H9 (cell line): ENCODE results near the gene HHATL. TPM values are rescaled to one million over a fixed set of nuclear protein-coding genes. Genes with fewer than 3 reads are reported as not detected.

ENCODE experiments used
- DNase-seq: peaks from one replicate; pipeline ENCODE4 v3.0.0-alpha.2; 2017
- H2AFZ ChIP-seq: one replicate; pipeline ENCODE4 v1.6.1; 2013; ENCODE audit warnings: mild to moderate bottlenecking, low read length, control low read depth, moderate library complexity
- H2AK5ac ChIP-seq: 2 replicates; pipeline ENCODE4 v1.6.1; 2013; ENCODE audit warnings: low read length, control low read depth, mixed read lengths; ENCODE audit not compliant: insufficient read length
- H2BK120ac ChIP-seq: one replicate; pipeline ENCODE4 v1.6.1; 2013; ENCODE audit warnings: low read depth, mild to moderate bottlenecking, low read length, control low read depth, inconsistent platforms; ENCODE audit not compliant: poor library complexity, severe bottlenecking
- H2BK12ac ChIP-seq: 2 replicates; pipeline ENCODE4 v1.6.1; 2013; ENCODE audit warnings: low read length, control low read depth, mixed read lengths, low read depth; ENCODE audit not compliant: insufficient read length
- H2BK15ac ChIP-seq: 2 replicates; pipeline ENCODE4 v1.6.1; 2013; ENCODE audit warnings: low read depth, low read length, control low read depth
- H2BK20ac ChIP-seq: one replicate; pipeline ENCODE4 v1.6.1; 2013; ENCODE audit warnings: low read depth, mild to moderate bottlenecking, low read length, control low read depth, inconsistent platforms; ENCODE audit not compliant: poor library complexity, severe bottlenecking
- H2BK5ac ChIP-seq: 2 replicates; pipeline ENCODE4 v1.6.1; 2013; ENCODE audit warnings: low read length, control low read depth, mixed read lengths; ENCODE audit not compliant: insufficient read length
- H3K14ac ChIP-seq: 2 replicates; pipeline ENCODE4 v1.6.1; 2013; ENCODE audit warnings: low read length, control low read depth; ENCODE audit not compliant: insufficient read depth
- H3K18ac ChIP-seq: 2 replicates; pipeline ENCODE4 v1.6.1; 2013; ENCODE audit warnings: low read depth, mild to moderate bottlenecking, mixed read lengths, low read length, control low read depth; ENCODE audit not compliant: insufficient read length
- H3K23ac ChIP-seq: 2 replicates; pipeline ENCODE4 v1.6.1; 2013; ENCODE audit warnings: low read length, control low read depth, mixed read lengths, low read depth; ENCODE audit not compliant: insufficient read length
- H3K23me2 ChIP-seq: 2 replicates; pipeline ENCODE4 v1.6.1; 2013; ENCODE audit warnings: low read depth, mild to moderate bottlenecking, mixed read lengths, low read length, control low read depth; ENCODE audit not compliant: insufficient read length, poor library complexity, severe bottlenecking
- H3K27ac ChIP-seq: 2 replicates; pipeline ENCODE4 v1.5.1; 2013; ENCODE audit warnings: low read length, control low read depth, mixed read lengths, low read depth; ENCODE audit not compliant: insufficient read length
- H3K27me3 ChIP-seq: 2 replicates; pipeline ENCODE4 v1.6.1; 2013; ENCODE audit warnings: low read length, control low read depth, inconsistent platforms; ENCODE audit not compliant: insufficient read depth
- H3K4ac ChIP-seq: 2 replicates; pipeline ENCODE4 v1.6.1; 2013; ENCODE audit warnings: low read depth, mild to moderate bottlenecking, control low read depth, inconsistent platforms, low read length, moderate library complexity
- H3K4me1 ChIP-seq: 2 replicates; pipeline ENCODE4 v1.6.1; 2013; ENCODE audit warnings: low read length, control low read depth, inconsistent platforms; ENCODE audit not compliant: insufficient read depth
- H3K4me2 ChIP-seq: 2 replicates; pipeline ENCODE4 v1.6.1; 2013; ENCODE audit warnings: low read length, control low read depth, mixed read lengths; ENCODE audit not compliant: insufficient read length, insufficient read depth
- H3K56ac ChIP-seq: 2 replicates; pipeline ENCODE4 v1.6.1; 2013; ENCODE audit warnings: low read depth, mild to moderate bottlenecking, mixed read lengths, low read length, control low read depth; ENCODE audit not compliant: insufficient read length
- H3K79me1 ChIP-seq: 2 replicates; pipeline ENCODE4 v1.6.1; 2013; ENCODE audit warnings: low read depth, mild to moderate bottlenecking, moderate library complexity, low read length, control low read depth, inconsistent platforms; ENCODE audit not compliant: insufficient read depth, poor library complexity, severe bottlenecking
- H3K79me2 ChIP-seq: 2 replicates; pipeline ENCODE4 v1.6.1; 2013; ENCODE audit warnings: low read length, control low read depth, inconsistent platforms; ENCODE audit not compliant: insufficient read depth
- H3K9ac ChIP-seq: 2 replicates; pipeline ENCODE4 v1.6.1; 2013; ENCODE audit warnings: low read length, control low read depth, mixed read lengths; ENCODE audit not compliant: insufficient read length; ENCODE audit errors: extremely low read depth
- H3K9me3 ChIP-seq: one replicate; pipeline ENCODE4 v1.6.1; 2013; ENCODE audit warnings: low read depth, low read length, inconsistent platforms; ENCODE audit not compliant: control insufficient read depth
- H3T11ph ChIP-seq: one replicate; pipeline ENCODE4 v1.6.1; 2013; ENCODE audit warnings: mild to moderate bottlenecking, low read length, control low read depth, inconsistent platforms
- H4K20me1 ChIP-seq: one replicate; pipeline ENCODE4 v1.6.1; 2013; ENCODE audit not compliant: control insufficient read depth, insufficient read length, insufficient read depth
- H4K5ac ChIP-seq: 2 replicates; pipeline ENCODE4 v1.6.1; 2013; ENCODE audit warnings: low read depth, mild to moderate bottlenecking, mixed read lengths, low read length, control low read depth; ENCODE audit not compliant: insufficient read length
- H4K8ac ChIP-seq: replicated peaks from 2 replicates; pipeline ENCODE4 v1.6.1; 2013; ENCODE audit warnings: low read length, control low read depth, mixed read lengths, low read depth; ENCODE audit not compliant: insufficient read length
- H4K91ac ChIP-seq: 2 replicates; pipeline ENCODE4 v1.6.1; 2013; ENCODE audit warnings: low read depth, mild to moderate bottlenecking, moderate library complexity, mixed read lengths, low read length, control low read depth; ENCODE audit not compliant: insufficient read length
- H3K27ac Mint-ChIP-seq, 3 experiments: 2 replicates in 2 of 3; 3 replicates in 1 of 3; pipeline ENCODE4 v1.8.0; 2020 to 2021; ENCODE audit warnings: mixed read lengths in 3 of 3, mild to moderate bottlenecking in 1 of 3, moderate library complexity in 1 of 3
- H3K27me3 Mint-ChIP-seq: 2 replicates; pipeline ENCODE4 v1.8.0; 2021; ENCODE audit warnings: low read depth, mild to moderate bottlenecking, moderate library complexity, mixed read lengths
- H3K36me3 Mint-ChIP-seq, 3 experiments: 2 replicates in 2 of 3; 3 replicates in 1 of 3; pipeline ENCODE4 v1.8.0; 2020 to 2021; ENCODE audit warnings: low read depth in 3 of 3, mixed read lengths in 3 of 3; ENCODE audit not compliant: insufficient read depth in 1 of 3
- H3K4me1 Mint-ChIP-seq, 2 experiments: 2 replicates each; pipeline ENCODE4 v1.8.0; 2020; ENCODE audit warnings: mixed read lengths in 2 of 2
- H3K4me3 Mint-ChIP-seq, 2 experiments: 2 replicates in 1 of 2; 3 replicates in 1 of 2; pipeline ENCODE4 v1.8.0; 2020 to 2021; ENCODE audit warnings: mild to moderate bottlenecking in 2 of 2, mixed read lengths in 2 of 2, moderate library complexity in 1 of 2
- H3K9me3 Mint-ChIP-seq, 2 experiments: 2 replicates in 1 of 2; 3 replicates in 1 of 2; pipeline ENCODE4 v1.8.0; 2020; ENCODE audit warnings: mild to moderate bottlenecking in 2 of 2, mixed read lengths in 2 of 2, moderate library complexity in 1 of 2
- WGBS: extraction: QIAGEN DNeasy Blood & Tissue Kit; methylation state at CpG from one replicate; pipeline ENCODE4 v1.1.7; 2013; ENCODE audit warnings: missing lambda C conversion rate, low lambda C conversion rate, mixed read lengths; ENCODE audit not compliant: insufficient read length; ENCODE audit errors: extremely low coverage; 5-methylcytosine and 5-hydroxymethylcytosine counted together
- total RNA-seq: library from RNA; stranded (reverse); gene quantifications from 2 replicates; pipeline ENCODE4 v1.2.1, GENCODE V29; 2021
- TF ChIP-seq, protein P1 (sequence below): fragments of 200-600 bp; sonication (generic); conservative IDR thresholded peaks from 3 replicates; pipeline ENCODE4 v1.8.0; 2021; ENCODE audit warnings: antibody characterized with exemption, mild to moderate bottlenecking

Gene HHATL
- total RNA-seq, 1 experiment from 2014 or later: 0.46 TPM

DNA sequence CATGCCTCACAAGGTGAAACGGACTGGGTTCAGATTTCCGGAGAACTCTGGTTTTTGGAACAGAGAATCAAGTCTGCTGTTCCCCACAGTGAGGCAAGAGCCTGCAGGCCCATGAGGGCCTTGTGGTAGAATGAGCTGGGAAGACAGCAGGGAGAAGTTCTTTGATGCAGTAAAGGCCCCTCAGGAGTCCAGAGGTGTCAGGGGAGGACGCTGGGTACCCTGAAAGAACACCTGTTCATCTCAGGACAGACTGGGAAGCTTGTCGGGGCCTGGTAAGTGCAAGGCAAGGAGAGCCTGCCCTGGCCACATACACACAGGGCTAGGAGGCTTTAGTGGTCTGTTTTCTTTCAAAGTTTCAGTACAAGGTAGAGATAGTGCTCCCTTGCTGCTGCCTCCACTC, 52.8 kb downstream of the HHATL start:
- Histone ChIP-seq H4K8ac (no peak overlapping the region), H2AFZ (no peak overlapping the region), H3K56ac (no peak overlapping the region), H4K5ac (no peak overlapping the region), H3T11ph (no peak overlapping the region), H4K20me1 (no peaks in the 10 kb centered on the region), H4K91ac (no peak overlapping the region), H3K9ac (no peak overlapping the region), H2BK5ac (no peak overlapping the region), H3K14ac (no peak overlapping the region), H2BK12ac (no peak overlapping the region), H3K9me3 (no peaks in the 10 kb centered on the region), H3K4ac (no peak overlapping the region), H2BK20ac (no peak overlapping the region), H3K27me3 (no peaks in the 10 kb centered on the region), H3K4me1 (peaks cover 3% of the 10 kb centered on the region; the same call in 1 of the 2 replicates), H3K23ac (no peak overlapping the region), H3K79me1 (no peaks in the 10 kb centered on the region), H3K18ac (no peak overlapping the region), H3K23me2 (no peaks in the 10 kb centered on the region), H2BK120ac (no peak overlapping the region), H3K4me2 (no peak overlapping the region), H2BK15ac (no peak overlapping the region), H3K79me2 (no peaks in the 10 kb centered on the region), H3K27ac (no peak overlapping the region), H2AK5ac (no peak overlapping the region)
- Mint-ChIP-seq H3K27ac (peak overlapping the region; percentile 50 to 71 (median 50); a peak in 5 of 7 replicates), H3K4me1 (peaks cover 45% of the 10 kb centered on the region in 2 experiments), H3K9me3 (no peaks in the 10 kb centered on the region), H3K27me3 (no peaks in the 10 kb centered on the region), H3K36me3 (peaks cover 14 to 45% (median 40%) of the 10 kb centered on the region in 3 experiments; a peak in 6 of 7 replicates), H3K4me3 (no peak overlapping the region)
- TF ChIP-seq, protein P1, sequence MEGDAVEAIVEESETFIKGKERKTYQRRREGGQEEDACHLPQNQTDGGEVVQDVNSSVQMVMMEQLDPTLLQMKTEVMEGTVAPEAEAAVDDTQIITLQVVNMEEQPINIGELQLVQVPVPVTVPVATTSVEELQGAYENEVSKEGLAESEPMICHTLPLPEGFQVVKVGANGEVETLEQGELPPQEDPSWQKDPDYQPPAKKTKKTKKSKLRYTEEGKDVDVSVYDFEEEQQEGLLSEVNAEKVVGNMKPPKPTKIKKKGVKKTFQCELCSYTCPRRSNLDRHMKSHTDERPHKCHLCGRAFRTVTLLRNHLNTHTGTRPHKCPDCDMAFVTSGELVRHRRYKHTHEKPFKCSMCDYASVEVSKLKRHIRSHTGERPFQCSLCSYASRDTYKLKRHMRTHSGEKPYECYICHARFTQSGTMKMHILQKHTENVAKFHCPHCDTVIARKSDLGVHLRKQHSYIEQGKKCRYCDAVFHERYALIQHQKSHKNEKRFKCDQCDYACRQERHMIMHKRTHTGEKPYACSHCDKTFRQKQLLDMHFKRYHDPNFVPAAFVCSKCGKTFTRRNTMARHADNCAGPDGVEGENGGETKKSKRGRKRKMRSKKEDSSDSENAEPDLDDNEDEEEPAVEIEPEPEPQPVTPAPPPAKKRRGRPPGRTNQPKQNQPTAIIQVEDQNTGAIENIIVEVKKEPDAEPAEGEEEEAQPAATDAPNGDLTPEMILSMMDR: no peak
- no peak for DNase-seq
- WGBS: no CpG with 5 or more reads among the region's 4 CpGs
